ENCODE data around the gene ADCY5.

ADCY5 gene

GRCh38 chr3:123340336-123340735, 108.6 kb downstream of the ADCY5 start:
- Histone ChIP-seq H3K4me3 (ENCODE audit: severe bottlenecking) (no peak overlapping the region), H3K9me3 (ENCODE audit: severe bottlenecking) (no peaks in the 10 kb centered on the region), H3K27me3 (ENCODE audit: insufficient read depth, poor library complexity, severe bottlenecking) (no peaks in the 10 kb centered on the region), H3K27ac (ENCODE audit: poor library complexity, severe bottlenecking) (no peak overlapping the region), H3K36me3 (ENCODE audit: low read depth) (no peaks in the 10 kb centered on the region), H3K4me1 (ENCODE audit: insufficient read depth, poor library complexity, severe bottlenecking) (no peaks in the 10 kb centered on the region)
- DNase-seq (ENCODE audit: low spot score): no peak
- no peak for ATAC-seq (ENCODE audit: low read depth)
- TF ChIP-seq CTCF (IDR thresholded peaks at IDR 0.05; ENCODE audit: poor library complexity, severe bottlenecking): no peak

GRCh38 chr3:123339302-123339701, 109.6 kb downstream of the ADCY5 start:
- Histone ChIP-seq H3K4me1 (ENCODE audit: insufficient read depth, poor library complexity, severe bottlenecking) (no peaks in the 10 kb centered on the region), H3K36me3 (ENCODE audit: low read depth) (no peaks in the 10 kb centered on the region), H3K27ac (ENCODE audit: poor library complexity, severe bottlenecking) (no peak overlapping the region), H3K9me3 (ENCODE audit: severe bottlenecking) (no peaks in the 10 kb centered on the region), H3K4me3 (ENCODE audit: severe bottlenecking) (no peak overlapping the region), H3K27me3 (ENCODE audit: insufficient read depth, poor library complexity, severe bottlenecking) (no peaks in the 10 kb centered on the region)
- no peak for TF ChIP-seq CTCF (IDR thresholded peaks at IDR 0.05; ENCODE audit: poor library complexity, severe bottlenecking)
- DNase-seq (ENCODE audit: low spot score) (peak; percentile 13), ATAC-seq (ENCODE audit: low read depth) (no peak)

DNA sequence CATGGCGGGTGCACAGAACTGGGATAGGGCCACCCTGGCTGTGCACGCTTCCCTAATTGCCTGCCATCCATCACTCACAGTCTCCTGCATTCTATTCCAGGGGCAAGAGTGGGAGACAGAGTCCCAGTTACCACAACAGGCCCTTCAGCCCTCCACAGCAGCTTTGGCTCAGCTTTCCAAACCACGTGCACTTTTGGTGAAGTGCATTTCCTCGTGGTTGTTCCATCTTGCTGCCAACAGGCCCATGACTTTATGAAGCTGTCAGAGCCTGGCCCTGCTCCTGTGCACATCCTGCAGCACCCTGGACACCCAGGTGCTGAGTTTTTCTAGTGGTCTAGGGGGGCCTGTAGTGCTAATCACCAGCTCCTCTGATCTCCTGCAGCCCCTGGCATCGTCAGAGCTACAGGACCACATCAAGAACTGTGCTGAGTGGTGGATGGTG, 110.2 kb downstream of the ADCY5 start:
- H3K27ac ChIP-seq (ENCODE audit: poor library complexity, severe bottlenecking): no peak overlapping the region
- ATAC-seq (ENCODE audit: low read depth): no peak
- H3K36me3 ChIP-seq (ENCODE audit: low read depth): no peaks in the 10 kb centered on the region
- no peak overlapping the region for H3K4me3 ChIP-seq (ENCODE audit: severe bottlenecking)
- H3K4me1 ChIP-seq (ENCODE audit: insufficient read depth, poor library complexity, severe bottlenecking): no peaks in the 10 kb centered on the region
- H3K27me3 ChIP-seq (ENCODE audit: insufficient read depth, poor library complexity, severe bottlenecking): no peaks in the 10 kb centered on the region
- peak; percentile 24 for DNase-seq (ENCODE audit: low spot score)
- H3K9me3 ChIP-seq (ENCODE audit: severe bottlenecking): no peaks in the 10 kb centered on the region
- no peak for TF ChIP-seq CTCF (IDR thresholded peaks at IDR 0.05; ENCODE audit: poor library complexity, severe bottlenecking)

- no peaks in the 10 kb centered on the region for H3K27me3 ChIP-seq (ENCODE audit: insufficient read depth, poor library complexity, severe bottlenecking)
These were observed 110.8 kb downstream of the ADCY5 start for GRCh38 chr3:123337948-123338619.

More at GRCh38 chr3:123337948-123338619, 110.8 kb downstream of the ADCY5 start:
- no peaks in the 10 kb centered on the region for H3K4me1 ChIP-seq (ENCODE audit: insufficient read depth, poor library complexity, severe bottlenecking)
- no peak for ATAC-seq (ENCODE audit: low read depth)
- peak; percentile 15 for DNase-seq (ENCODE audit: low spot score)
- no peaks in the 10 kb centered on the region for H3K36me3 ChIP-seq (ENCODE audit: low read depth)
- H3K4me3 ChIP-seq (ENCODE audit: severe bottlenecking): no peak overlapping the region
- H3K9me3 ChIP-seq (ENCODE audit: severe bottlenecking): no peaks in the 10 kb centered on the region
- TF ChIP-seq CTCF (IDR thresholded peaks at IDR 0.05; ENCODE audit: poor library complexity, severe bottlenecking): no peak
- no peak overlapping the region for H3K27ac ChIP-seq (ENCODE audit: poor library complexity, severe bottlenecking)
